IMR-90 (cell line): ENCODE measurements around the gene NUDCD3. TPM values are rescaled to one million over a fixed set of nuclear protein-coding genes. Genes with fewer than 3 reads are reported as not detected.

Source experiments
- ATAC-seq: fragments of 200-7000 bp; cut with Tn5 transposase; 2 replicates; pipeline ENCODE4 v1.9.1; 2020; ENCODE audit warnings: low read depth, mild to moderate bottlenecking, moderate library complexity
- BruUV-seq: library from RNA; stranded (reverse); fragments of 400-500 nt; replicated peaks from 2 replicates; lab custom pipeline; 2021; lab: Mats Ljungman, UMichigan
- CTCF ChIA-PET: fragments of 300-600 bp; formaldehyde crosslinking; extraction: SDS; loops from one replicate; lab custom pipeline; 2021; ENCODE audit warnings: antibody characterized with exemption; lab: Yijun Ruan, JAX
- POLR2A ChIA-PET: fragments of 300-600 bp; sonication (Branson Sonifier 250); formaldehyde crosslinking; loops from one replicate; lab custom pipeline; 2022; ENCODE audit warnings: antibody characterized with exemption; ENCODE audit not compliant: unreplicated experiment; lab: Charles Lee
- DNase-seq: peaks from one replicate; pipeline ENCODE4 v3.0.0; 2013
- H2AFZ ChIP-seq: replicated peaks from 2 replicates; pipeline ENCODE3; 2013; ENCODE audit warnings: low read length, mild to moderate bottlenecking; ENCODE audit not compliant: poor library complexity
- H2AK5ac ChIP-seq: 2 replicates; pipeline ENCODE4 v1.6.1; 2013; ENCODE audit warnings: low read depth, low read length, inconsistent platforms
- H2AK9ac ChIP-seq: replicated peaks from 2 replicates; pipeline ENCODE3; 2013; ENCODE audit warnings: mild to moderate bottlenecking, low read depth, low read length, moderate library complexity; ENCODE audit not compliant: poor library complexity
- H2BK120ac ChIP-seq: 2 replicates; pipeline ENCODE4 v1.6.1; 2013; ENCODE audit warnings: low read depth, low read length, inconsistent platforms
- H2BK15ac ChIP-seq: 3 replicates; pipeline ENCODE4 v1.6.1; 2013; ENCODE audit warnings: low read depth, low read length, inconsistent platforms
- H2BK20ac ChIP-seq: 2 replicates; pipeline ENCODE4 v1.6.1; 2013; ENCODE audit warnings: low read depth, mild to moderate bottlenecking, inconsistent platforms, low read length, moderate library complexity
- H2BK5ac ChIP-seq: 2 replicates; pipeline ENCODE4 v1.6.1; 2013; ENCODE audit warnings: mild to moderate bottlenecking, low read depth, low read length, inconsistent platforms; ENCODE audit not compliant: poor library complexity, severe bottlenecking
- H3K14ac ChIP-seq: replicated peaks from 2 replicates; pipeline ENCODE4 v1.6.1; 2013; ENCODE audit warnings: low read depth, low read length, inconsistent platforms
- H3K18ac ChIP-seq: 2 replicates; pipeline ENCODE4 v1.6.1; 2013; ENCODE audit warnings: low read depth, low read length, control low read depth
- H3K23ac ChIP-seq: 2 replicates; pipeline ENCODE4 v1.6.1; 2013; ENCODE audit warnings: low read depth, low read length, inconsistent platforms
- H3K27ac ChIP-seq: 2 replicates; pipeline ENCODE4 v1.5.1; 2013; ENCODE audit warnings: mild to moderate bottlenecking, control low read depth, low read length; ENCODE audit not compliant: insufficient read depth
- H3K27me3 ChIP-seq: 2 replicates; pipeline ENCODE4 v1.6.1; 2013; ENCODE audit warnings: low read length; ENCODE audit not compliant: control insufficient read depth, insufficient read depth
- H3K36me3 ChIP-seq: 2 replicates; pipeline ENCODE4 v1.6.1; 2013; ENCODE audit warnings: low read length, mixed read lengths; ENCODE audit not compliant: control insufficient read depth, insufficient read depth
- H3K4ac ChIP-seq: 2 replicates; pipeline ENCODE4 v1.6.1; 2013; ENCODE audit warnings: low read depth, low read length, inconsistent platforms
- H3K4me1 ChIP-seq: 2 replicates; pipeline ENCODE4 v1.6.1; 2013; ENCODE audit warnings: low read length, mixed read lengths; ENCODE audit not compliant: control insufficient read depth, insufficient read depth
- H3K4me2 ChIP-seq: 2 replicates; pipeline ENCODE4 v1.6.1; 2013; ENCODE audit warnings: low read depth, mild to moderate bottlenecking, control low read depth, low read length, moderate library complexity
- H3K4me3 ChIP-seq: 2 replicates; pipeline ENCODE4 v1.5.1; 2013; ENCODE audit warnings: low read depth, mild to moderate bottlenecking, control low read depth, low read length, moderate library complexity; ENCODE audit not compliant: insufficient read depth
- H3K56ac ChIP-seq: 2 replicates; pipeline ENCODE4 v1.6.1; 2013; ENCODE audit warnings: low read length, inconsistent platforms; ENCODE audit not compliant: insufficient read depth; ENCODE audit errors: extremely low read depth
- H3K79me1 ChIP-seq, 2 experiments: 2 replicates each; pipeline ENCODE4 v1.6.1; 2013; ENCODE audit warnings: low read length in 2 of 2, inconsistent platforms in 1 of 2, low read depth in 1 of 2
- H3K9ac ChIP-seq: 2 replicates; pipeline ENCODE4 v1.6.1; 2013; ENCODE audit warnings: low read depth, low read length, control low read depth
- H3K9me1 ChIP-seq: 2 replicates; pipeline ENCODE4 v1.6.1; 2013; ENCODE audit warnings: low read length, inconsistent platforms; ENCODE audit not compliant: insufficient read depth
- H3K9me3 ChIP-seq: 2 replicates; pipeline ENCODE4 v1.6.1; 2013; ENCODE audit warnings: low read length; ENCODE audit not compliant: control insufficient read depth, insufficient read depth
- H4K20me1 ChIP-seq: 2 replicates; pipeline ENCODE4 v1.6.1; 2013; ENCODE audit warnings: low read length, inconsistent platforms; ENCODE audit not compliant: insufficient read depth
- H4K5ac ChIP-seq: 2 replicates; pipeline ENCODE4 v1.6.1; 2013; ENCODE audit warnings: mild to moderate bottlenecking, low read depth, low read length, control low read depth
- H4K8ac ChIP-seq, 2 experiments: 2 replicates each; pipeline ENCODE4 v1.6.1; 2013; ENCODE audit warnings: low read depth in 2 of 2, low read length in 2 of 2, control low read depth in 1 of 2, inconsistent platforms in 1 of 2
- H4K91ac ChIP-seq: 2 replicates; pipeline ENCODE4 v1.6.1; 2013; ENCODE audit warnings: low read depth, low read length, inconsistent platforms; ENCODE audit not compliant: insufficient read depth
- BHLHE40 ChIP-seq: fragments of 150-350 bp; IDR thresholded peaks from 2 replicates; pipeline ENCODE4 v1.6.1; 2016; ENCODE audit warnings: mild to moderate bottlenecking, low read depth, low read length
- CEBPB ChIP-seq: IDR thresholded peaks from 2 replicates; pipeline ENCODE4 v1.6.1; 2012; ENCODE audit warnings: low read depth, low read length, improper control_type of control experiment
- CHD1 ChIP-seq: IDR thresholded peaks from 2 replicates; pipeline ENCODE4 v1.6.1; 2012; ENCODE audit warnings: low read depth, low read length, improper control_type of control experiment
- FOS ChIP-seq: fragments of 150-350 bp; IDR thresholded peaks from 2 replicates; pipeline ENCODE4 v1.6.1; 2016; ENCODE audit warnings: low read depth, low read length
- MAFK ChIP-seq: IDR thresholded peaks from 2 replicates; pipeline ENCODE4 v1.6.1; 2012; ENCODE audit warnings: low read depth, low read length, improper control_type of control experiment
- MAZ ChIP-seq: IDR thresholded peaks from 2 replicates; pipeline ENCODE4 v1.6.1; 2012; ENCODE audit warnings: low read depth, mild to moderate bottlenecking, low read length, improper control_type of control experiment, moderate library complexity, borderline replicate concordance
- NFE2L2 ChIP-seq: fragments of 150-350 bp; IDR thresholded peaks from 2 replicates; pipeline ENCODE4 v1.6.1; 2016; ENCODE audit warnings: low read depth, mild to moderate bottlenecking, low read length
- POLR2A ChIP-seq: IDR thresholded peaks from 2 replicates; pipeline ENCODE4 v1.6.1; 2012; ENCODE audit warnings: mild to moderate bottlenecking, low read depth, low read length
- RFX5 ChIP-seq: IDR thresholded peaks from 2 replicates; pipeline ENCODE4 v1.8.0; 2012; ENCODE audit warnings: low read depth, mild to moderate bottlenecking, low read length, moderate library complexity
- SMC3 ChIP-seq: fragments of 150-350 bp; IDR thresholded peaks from 2 replicates; pipeline ENCODE4 v1.6.1; 2016; ENCODE audit warnings: low read depth, mild to moderate bottlenecking, antibody characterized with exemption, low read length, moderate library complexity
- WGBS, 2 experiments: methylation state at CpG; one replicate each; pipeline versions ENCODE4 v1.1.5 to v1.1.7; 2013; ENCODE audit warnings: missing lambda C conversion rate in 2 of 2; ENCODE audit not compliant: insufficient read length in 1 of 2; ENCODE audit errors: extremely low coverage in 2 of 2; 5-methylcytosine and 5-hydroxymethylcytosine counted together
- dilution Hi-C: fragments of 300-500 bp; cut with HindIII; formaldehyde crosslinking; loops from one replicate; pipeline ENCODE4 v1.14.3; 2018; ENCODE audit warnings: low sequenced_read_pairs; ENCODE audit not compliant: unreplicated experiment
- in situ Hi-C: fragments of 300-500 bp; cut with MboI; formaldehyde crosslinking; loops from 3 replicates; pipeline ENCODE4 v1.14.3; 2019; ENCODE audit warnings: low sequenced_read_pairs, inconsistent platforms, mixed read lengths
- intact Hi-C: fragments of 100-400 bp; cut with micrococcal nuclease; formaldehyde crosslinking; loops from 2 replicates; pipeline ENCODE4 v1.10.0; 2022
- polyA plus RNA-seq, 3 experiments: library from polyadenylated mRNA; depleted of rRNA; stranded (reverse); fragments of >200 nt; gene quantifications; 2 replicates each; pipeline ENCODE4 v1.2.3, GENCODE V29; 2012; ENCODE audit warnings: low replicate concordance in 1 of 3
- total RNA-seq: library from RNA; depleted of rRNA; stranded (reverse); fragments of >200 nt; gene quantifications from 2 replicates; pipeline ENCODE4 v1.2.3, GENCODE V29; 2012
- TF ChIP-seq, protein P1 (sequence below): conservative IDR thresholded peaks from 2 replicates; pipeline ENCODE4 v1.5.1; 2012; ENCODE audit warnings: mild to moderate bottlenecking, low read depth, low read length, improper control_type of control experiment
- TF ChIP-seq, protein P2 (sequence below): fragments of 150-350 bp; IDR thresholded peaks from 2 replicates; pipeline ENCODE4 v1.6.1; 2017; ENCODE audit warnings: mild to moderate bottlenecking, antibody characterized with exemption, low read length, low read depth
- TF ChIP-seq, protein P3 (sequence below): fragments of 150-350 bp; IDR thresholded peaks from 2 replicates; pipeline ENCODE4 v1.6.1; 2016; ENCODE audit warnings: low read depth, mild to moderate bottlenecking, low read length, moderate library complexity, borderline replicate concordance

Gene NUDCD3
- total and polyA plus RNA-seq, 2 of the 4 experiments (the other 2 are of a cell fraction) = 49.5 to 76.0 TPM

DNA sequence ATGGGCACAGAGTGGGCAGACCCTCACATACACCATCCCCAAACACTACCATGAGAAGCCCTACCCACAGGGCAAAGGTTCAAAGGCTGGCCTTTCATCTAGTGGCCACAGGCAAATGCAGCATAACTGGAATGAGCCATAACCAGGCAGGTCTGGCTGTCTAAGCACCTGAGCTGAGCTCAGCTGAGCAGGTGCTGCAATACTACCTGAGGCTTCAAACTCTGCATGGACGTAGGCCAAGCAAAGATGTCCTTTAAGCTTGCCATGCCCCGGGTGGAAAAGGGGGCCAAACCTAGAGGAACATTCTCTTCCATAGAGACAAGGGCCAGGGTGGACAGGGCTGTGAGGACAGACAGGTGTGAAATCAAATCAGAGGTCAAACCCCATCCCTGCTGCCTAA lies 99.8 kb downstream of the NUDCD3 start:
- Histone ChIP-seq H3K27me3 (no peaks in the 10 kb centered on the region), H3K4ac (no peak overlapping the region), H4K91ac (no peak overlapping the region), H4K5ac (no peak overlapping the region), H3K79me1 (peaks cover 18 to 72% of the 10 kb centered on the region in 2 experiments), H3K4me2 (no peak overlapping the region), H3K56ac (no peak overlapping the region), H4K8ac (no peak overlapping the region), H3K4me3 (no peak overlapping the region), H3K14ac (no peak overlapping the region), H4K20me1 (0 out of 2 replicates have a peak, but pooled peaks cover 4% of the 10 kb centered on the region), H3K9me1 (peaks cover 44% of the 10 kb centered on the region), H3K27ac (no peak overlapping the region), H2BK20ac (no peak overlapping the region), H3K9me3 (no peaks in the 10 kb centered on the region), H2AK9ac (no peak overlapping the region), H2BK120ac (no peak overlapping the region), H2AK5ac (no peak overlapping the region), H2AFZ (no peak overlapping the region), H3K36me3 (peaks cover 53% of the 10 kb centered on the region), H2BK15ac (no peak overlapping the region), H2BK5ac (no peak overlapping the region), H3K9ac (no peak overlapping the region), H3K23ac (no peak overlapping the region), H3K18ac (no peak overlapping the region), H3K4me1 (peaks cover 3% of the 10 kb centered on the region; the same call in 1 of the 2 replicates)
- dilution Hi-C loops = no loop called here
- WGBS, 2 experiments = no CpG with 5 or more reads among the region's 2 CpGs
- CTCF ChIA-PET = no interaction called here
- POLR2A ChIA-PET = no interaction called here
- in situ Hi-C loops = no loop called here
- TF ChIP-seq CHD1 (no peak), FOS (no peak), CEBPB (no peak), RFX5 (no peak), BHLHE40 (no peak), POLR2A (no peak), SMC3 (no peak), NFE2L2 (no peak), MAZ (no peak), MAFK (no peak)
- TF ChIP-seq, protein P1, sequence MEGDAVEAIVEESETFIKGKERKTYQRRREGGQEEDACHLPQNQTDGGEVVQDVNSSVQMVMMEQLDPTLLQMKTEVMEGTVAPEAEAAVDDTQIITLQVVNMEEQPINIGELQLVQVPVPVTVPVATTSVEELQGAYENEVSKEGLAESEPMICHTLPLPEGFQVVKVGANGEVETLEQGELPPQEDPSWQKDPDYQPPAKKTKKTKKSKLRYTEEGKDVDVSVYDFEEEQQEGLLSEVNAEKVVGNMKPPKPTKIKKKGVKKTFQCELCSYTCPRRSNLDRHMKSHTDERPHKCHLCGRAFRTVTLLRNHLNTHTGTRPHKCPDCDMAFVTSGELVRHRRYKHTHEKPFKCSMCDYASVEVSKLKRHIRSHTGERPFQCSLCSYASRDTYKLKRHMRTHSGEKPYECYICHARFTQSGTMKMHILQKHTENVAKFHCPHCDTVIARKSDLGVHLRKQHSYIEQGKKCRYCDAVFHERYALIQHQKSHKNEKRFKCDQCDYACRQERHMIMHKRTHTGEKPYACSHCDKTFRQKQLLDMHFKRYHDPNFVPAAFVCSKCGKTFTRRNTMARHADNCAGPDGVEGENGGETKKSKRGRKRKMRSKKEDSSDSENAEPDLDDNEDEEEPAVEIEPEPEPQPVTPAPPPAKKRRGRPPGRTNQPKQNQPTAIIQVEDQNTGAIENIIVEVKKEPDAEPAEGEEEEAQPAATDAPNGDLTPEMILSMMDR = no peak
- TF ChIP-seq, protein P2, sequence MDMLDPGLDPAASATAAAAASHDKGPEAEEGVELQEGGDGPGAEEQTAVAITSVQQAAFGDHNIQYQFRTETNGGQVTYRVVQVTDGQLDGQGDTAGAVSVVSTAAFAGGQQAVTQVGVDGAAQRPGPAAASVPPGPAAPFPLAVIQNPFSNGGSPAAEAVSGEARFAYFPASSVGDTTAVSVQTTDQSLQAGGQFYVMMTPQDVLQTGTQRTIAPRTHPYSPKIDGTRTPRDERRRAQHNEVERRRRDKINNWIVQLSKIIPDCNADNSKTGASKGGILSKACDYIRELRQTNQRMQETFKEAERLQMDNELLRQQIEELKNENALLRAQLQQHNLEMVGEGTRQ = no peak
- TF ChIP-seq, protein P3, sequence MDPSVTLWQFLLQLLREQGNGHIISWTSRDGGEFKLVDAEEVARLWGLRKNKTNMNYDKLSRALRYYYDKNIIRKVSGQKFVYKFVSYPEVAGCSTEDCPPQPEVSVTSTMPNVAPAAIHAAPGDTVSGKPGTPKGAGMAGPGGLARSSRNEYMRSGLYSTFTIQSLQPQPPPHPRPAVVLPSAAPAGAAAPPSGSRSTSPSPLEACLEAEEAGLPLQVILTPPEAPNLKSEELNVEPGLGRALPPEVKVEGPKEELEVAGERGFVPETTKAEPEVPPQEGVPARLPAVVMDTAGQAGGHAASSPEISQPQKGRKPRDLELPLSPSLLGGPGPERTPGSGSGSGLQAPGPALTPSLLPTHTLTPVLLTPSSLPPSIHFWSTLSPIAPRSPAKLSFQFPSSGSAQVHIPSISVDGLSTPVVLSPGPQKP = no peak
- BruUV-seq = no TSS peak
- no peak for DNase-seq
- intact Hi-C loops = no loop called here
- ATAC-seq = no peak
